ENCODE measurements around the gene PIRT. TPM values are rescaled to one million over a fixed set of nuclear protein-coding genes. Genes with fewer than 3 reads are reported as not detected.

PIRT gene
- total and polyA plus RNA-seq, 2 donors, result 0.05 to 0.09 TPM

- Histone ChIP-seq H3K4me3 (ENCODE audit: low read length in 2 of 2) (no peak overlapping the region), H3K4me1 (ENCODE audit: control insufficient read depth in 2 of 2, insufficient read depth in 2 of 2, low read length in 2 of 2) (no peaks in the 10 kb centered on the region), H3K36me3 (ENCODE audit: control insufficient read depth in 2 of 2, insufficient read depth in 2 of 2, low read length in 1 of 2) (no peaks in the 10 kb centered on the region), H3K9me3 (ENCODE audit: control insufficient read depth in 2 of 2, insufficient read depth in 1 of 2, low read length in 1 of 2) (no peaks in the 10 kb centered on the region), H3K27me3 (ENCODE audit: control insufficient read depth in 2 of 2, insufficient read depth in 1 of 2, low read length in 1 of 2) (no peaks in the 10 kb centered on the region), H3K27ac (ENCODE audit: low read depth in 1 of 2, low read length in 1 of 2) (no peak overlapping the region)
- WGBS, result 90% methylated on average over 11 of the region's 11 CpGs
- no peak for DNase-seq (ENCODE audit: low read depth in 6 of 9, low spot score in 9 of 9)
These were observed 40.2 kb downstream of the PIRT start for GRCh38 chr17:10797476-10798328.

- no peak overlapping the region for H3K27ac ChIP-seq (ENCODE audit: low read depth in 1 of 2, low read length in 1 of 2)
These were observed 44.1 kb downstream of the PIRT start for GRCh38 chr17:10793816-10794215.

GRCh38 chr17:10793256-10793655 is 44.6 kb downstream of the PIRT start:
- H3K36me3 ChIP-seq (ENCODE audit: control insufficient read depth in 2 of 2, insufficient read depth in 2 of 2, low read length in 1 of 2), result no peaks in the 10 kb centered on the region
- WGBS, result 96% methylated on average over 7 of the region's 7 CpGs
- DNase-seq (ENCODE audit: low read depth in 6 of 9, low spot score in 9 of 9), result no peak
- no peak overlapping the region for H3K4me3 ChIP-seq (ENCODE audit: low read length in 2 of 2)
- no peaks in the 10 kb centered on the region for H3K9me3 ChIP-seq (ENCODE audit: control insufficient read depth in 2 of 2, insufficient read depth in 1 of 2, low read length in 1 of 2)
- H3K27me3 ChIP-seq (ENCODE audit: control insufficient read depth in 2 of 2, insufficient read depth in 1 of 2, low read length in 1 of 2), result no peaks in the 10 kb centered on the region
- peaks cover 0 to 4% of the 10 kb centered on the region in 2 donors for H3K4me1 ChIP-seq (ENCODE audit: control insufficient read depth in 2 of 2, insufficient read depth in 2 of 2, low read length in 2 of 2)
- H3K27ac ChIP-seq (ENCODE audit: low read depth in 1 of 2, low read length in 1 of 2), result no peak overlapping the region

More at GRCh38 chr17:10793816-10794215, 44.1 kb downstream of the PIRT start:
- Histone ChIP-seq H3K4me1 (ENCODE audit: control insufficient read depth in 2 of 2, insufficient read depth in 2 of 2, low read length in 2 of 2) (peaks cover 0 to 4% of the 10 kb centered on the region in 2 donors), H3K9me3 (ENCODE audit: control insufficient read depth in 2 of 2, insufficient read depth in 1 of 2, low read length in 1 of 2) (no peaks in the 10 kb centered on the region), H3K27me3 (ENCODE audit: control insufficient read depth in 2 of 2, insufficient read depth in 1 of 2, low read length in 1 of 2) (no peaks in the 10 kb centered on the region), H3K36me3 (ENCODE audit: control insufficient read depth in 2 of 2, insufficient read depth in 2 of 2, low read length in 1 of 2) (no peaks in the 10 kb centered on the region), H3K4me3 (ENCODE audit: low read length in 2 of 2) (no peak overlapping the region)
- whole genome bisulfite sequencing, result 88% methylated on average over 4 of the region's 4 CpGs
- no peak for DNase-seq (ENCODE audit: low read depth in 6 of 9, low spot score in 9 of 9)

- peak overlapping the region in 1 of 2 donors; percentile 3 for H3K27ac ChIP-seq (ENCODE audit: low read depth in 1 of 2, low read length in 1 of 2)
These were observed 45.7 kb downstream of the PIRT start for GRCh38 chr17:10792151-10792550.

GRCh38 chr17:10790491-10791401 is 47.1 kb downstream of the PIRT start:
- H3K4me1 ChIP-seq (ENCODE audit: control insufficient read depth in 2 of 2, insufficient read depth in 2 of 2, low read length in 2 of 2), result peaks cover 0 to 4% of the 10 kb centered on the region in 2 donors
- H3K36me3 ChIP-seq (ENCODE audit: control insufficient read depth in 2 of 2, insufficient read depth in 2 of 2, low read length in 1 of 2), result no peaks in the 10 kb centered on the region
- H3K27ac ChIP-seq (ENCODE audit: low read depth in 1 of 2, low read length in 1 of 2), result no peak overlapping the region
- H3K9me3 ChIP-seq (ENCODE audit: control insufficient read depth in 2 of 2, insufficient read depth in 1 of 2, low read length in 1 of 2), result no peaks in the 10 kb centered on the region
- DNase-seq (ENCODE audit: low read depth in 6 of 9, low spot score in 9 of 9), result no peak
- no peaks in the 10 kb centered on the region for H3K27me3 ChIP-seq (ENCODE audit: control insufficient read depth in 2 of 2, insufficient read depth in 1 of 2, low read length in 1 of 2)
- 96% methylated on average over 9 of the region's 9 CpGs for WGBS
- no peak overlapping the region for H3K4me3 ChIP-seq (ENCODE audit: low read length in 2 of 2)

More at GRCh38 chr17:10792151-10792550, 45.7 kb downstream of the PIRT start:
- DNase-seq (ENCODE audit: low read depth in 6 of 9, low spot score in 9 of 9), result peak in 1 of 9 donors; percentile 8
- H3K4me1 ChIP-seq (ENCODE audit: control insufficient read depth in 2 of 2, insufficient read depth in 2 of 2, low read length in 2 of 2), result peaks cover 0 to 4% of the 10 kb centered on the region in 2 donors
- no peaks in the 10 kb centered on the region for H3K27me3 ChIP-seq (ENCODE audit: control insufficient read depth in 2 of 2, insufficient read depth in 1 of 2, low read length in 1 of 2)
- WGBS, result 19% methylated on average over 8 of the region's 8 CpGs
- no peak overlapping the region for H3K4me3 ChIP-seq (ENCODE audit: low read length in 2 of 2)
- H3K9me3 ChIP-seq (ENCODE audit: control insufficient read depth in 2 of 2, insufficient read depth in 1 of 2, low read length in 1 of 2), result no peaks in the 10 kb centered on the region
- no peaks in the 10 kb centered on the region for H3K36me3 ChIP-seq (ENCODE audit: control insufficient read depth in 2 of 2, insufficient read depth in 2 of 2, low read length in 1 of 2)

GRCh38 chr17:10789694-10790271 is 48.1 kb downstream of the PIRT start:
- no peak overlapping the region for H3K4me3 ChIP-seq (ENCODE audit: low read length in 2 of 2)
- no peaks in the 10 kb centered on the region for H3K36me3 ChIP-seq (ENCODE audit: control insufficient read depth in 2 of 2, insufficient read depth in 2 of 2, low read length in 1 of 2)
- WGBS, result 98% methylated on average over 4 of the region's 4 CpGs
- H3K4me1 ChIP-seq (ENCODE audit: control insufficient read depth in 2 of 2, insufficient read depth in 2 of 2, low read length in 2 of 2), result peaks cover 0 to 4% of the 10 kb centered on the region in 2 donors
- no peak overlapping the region for H3K27ac ChIP-seq (ENCODE audit: low read depth in 1 of 2, low read length in 1 of 2)
- DNase-seq (ENCODE audit: low read depth in 6 of 9, low spot score in 9 of 9), result no peak
- no peaks in the 10 kb centered on the region for H3K27me3 ChIP-seq (ENCODE audit: control insufficient read depth in 2 of 2, insufficient read depth in 1 of 2, low read length in 1 of 2)
- no peaks in the 10 kb centered on the region for H3K9me3 ChIP-seq (ENCODE audit: control insufficient read depth in 2 of 2, insufficient read depth in 1 of 2, low read length in 1 of 2)

GRCh38 chr17:10787306-10788045 is 50.4 kb downstream of the PIRT start:
- no peaks in the 10 kb centered on the region for H3K36me3 ChIP-seq (ENCODE audit: control insufficient read depth in 2 of 2, insufficient read depth in 2 of 2, low read length in 1 of 2)
- peaks cover 0 to 3% of the 10 kb centered on the region in 2 donors for H3K4me1 ChIP-seq (ENCODE audit: control insufficient read depth in 2 of 2, insufficient read depth in 2 of 2, low read length in 2 of 2)
- no peak for DNase-seq (ENCODE audit: low read depth in 6 of 9, low spot score in 9 of 9)
- H3K27ac ChIP-seq (ENCODE audit: low read depth in 1 of 2, low read length in 1 of 2), result no peak overlapping the region
- H3K9me3 ChIP-seq (ENCODE audit: control insufficient read depth in 2 of 2, insufficient read depth in 1 of 2, low read length in 1 of 2), result no peaks in the 10 kb centered on the region
- H3K4me3 ChIP-seq (ENCODE audit: low read length in 2 of 2), result no peak overlapping the region
- H3K27me3 ChIP-seq (ENCODE audit: control insufficient read depth in 2 of 2, insufficient read depth in 1 of 2, low read length in 1 of 2), result no peaks in the 10 kb centered on the region
- WGBS, result 98% methylated on average over 5 of the region's 5 CpGs

- 97% methylated on average over 2 of the region's 2 CpGs for WGBS
- Histone ChIP-seq H3K27me3 (ENCODE audit: control insufficient read depth in 2 of 2, insufficient read depth in 1 of 2, low read length in 1 of 2) (no peaks in the 10 kb centered on the region), H3K4me1 (ENCODE audit: control insufficient read depth in 2 of 2, insufficient read depth in 2 of 2, low read length in 2 of 2) (no peaks in the 10 kb centered on the region), H3K36me3 (ENCODE audit: control insufficient read depth in 2 of 2, insufficient read depth in 2 of 2, low read length in 1 of 2) (no peaks in the 10 kb centered on the region), H3K27ac (ENCODE audit: low read depth in 1 of 2, low read length in 1 of 2) (no peak overlapping the region), H3K4me3 (ENCODE audit: low read length in 2 of 2) (no peak overlapping the region), H3K9me3 (ENCODE audit: control insufficient read depth in 2 of 2, insufficient read depth in 1 of 2, low read length in 1 of 2) (no peaks in the 10 kb centered on the region)
- no peak for DNase-seq (ENCODE audit: low read depth in 6 of 9, low spot score in 9 of 9)
These were observed 52.6 kb downstream of the PIRT start for GRCh38 chr17:10785295-10785694.

All from thymus (tissue), 11 donors.